ENCODE measurements around the gene PAMR1.

DNA sequence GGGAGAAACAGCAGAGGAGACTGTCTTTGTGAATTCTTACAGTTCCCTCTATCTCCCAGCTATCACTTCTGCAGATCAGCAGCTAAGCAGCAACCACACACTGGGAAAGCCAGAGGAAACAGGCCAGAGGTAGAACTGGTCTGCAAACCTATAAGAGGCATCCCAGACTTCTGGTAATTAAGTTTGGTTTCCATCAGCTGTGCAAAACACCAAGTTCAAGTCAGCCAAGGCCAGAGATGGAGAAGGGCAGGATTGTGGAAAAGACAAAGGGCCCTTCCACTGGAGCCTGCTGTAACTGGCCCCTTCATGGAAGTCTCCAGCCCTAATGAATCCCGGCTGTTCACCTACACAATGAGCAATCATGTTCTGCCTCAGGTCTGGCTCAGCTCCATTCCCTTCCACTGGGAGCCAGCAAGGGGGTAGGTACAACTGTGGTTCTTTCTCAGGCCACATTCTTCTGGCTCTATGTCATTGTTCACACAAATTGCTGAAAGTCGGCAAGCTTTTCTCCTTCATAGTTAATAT lies 4.6 kb upstream of the PAMR1 start:
- no peak for TF ChIP-seq POLR2A (IDR thresholded peaks at IDR 0.05)
- TF ChIP-seq, protein P1, sequence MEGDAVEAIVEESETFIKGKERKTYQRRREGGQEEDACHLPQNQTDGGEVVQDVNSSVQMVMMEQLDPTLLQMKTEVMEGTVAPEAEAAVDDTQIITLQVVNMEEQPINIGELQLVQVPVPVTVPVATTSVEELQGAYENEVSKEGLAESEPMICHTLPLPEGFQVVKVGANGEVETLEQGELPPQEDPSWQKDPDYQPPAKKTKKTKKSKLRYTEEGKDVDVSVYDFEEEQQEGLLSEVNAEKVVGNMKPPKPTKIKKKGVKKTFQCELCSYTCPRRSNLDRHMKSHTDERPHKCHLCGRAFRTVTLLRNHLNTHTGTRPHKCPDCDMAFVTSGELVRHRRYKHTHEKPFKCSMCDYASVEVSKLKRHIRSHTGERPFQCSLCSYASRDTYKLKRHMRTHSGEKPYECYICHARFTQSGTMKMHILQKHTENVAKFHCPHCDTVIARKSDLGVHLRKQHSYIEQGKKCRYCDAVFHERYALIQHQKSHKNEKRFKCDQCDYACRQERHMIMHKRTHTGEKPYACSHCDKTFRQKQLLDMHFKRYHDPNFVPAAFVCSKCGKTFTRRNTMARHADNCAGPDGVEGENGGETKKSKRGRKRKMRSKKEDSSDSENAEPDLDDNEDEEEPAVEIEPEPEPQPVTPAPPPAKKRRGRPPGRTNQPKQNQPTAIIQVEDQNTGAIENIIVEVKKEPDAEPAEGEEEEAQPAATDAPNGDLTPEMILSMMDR (IDR thresholded peaks at IDR 0.05 in 4 of 5, conservative IDR thresholded peaks at IDR 0.05 in 1 of 5) = no peak
